SK-N-SH (cell line): Measurements from ENCODE around the gene MYH15. TPM values are rescaled to one million over a fixed set of nuclear protein-coding genes. Genes with fewer than 3 reads are reported as not detected.

ENCODE experiments used
- CTCF ChIA-PET: fragments of 300-600, 350-600 bp; formaldehyde crosslinking; extraction: SDS; loops from one replicate; lab custom pipeline; 2021; lab: Yijun Ruan, JAX
- POLR2A ChIA-PET: fragments of 350-600 bp; sonication (Branson Sonifier 250); formaldehyde crosslinking; extraction: SDS; loops from one replicate; lab custom pipeline; 2020; ENCODE audit warnings: antibody characterized with exemption, inconsistent platforms; lab: Yijun Ruan, JAX
- DNase-seq: peaks from one replicate; pipeline ENCODE4 v3.0.0; 2012
- H2AFZ ChIP-seq: fragments of 200-600 bp; sonication (generic); 2 replicates; pipeline ENCODE4 v1.8.1; 2016; ENCODE audit warnings: antibody characterized with exemption, mild to moderate bottlenecking, low read depth
- H3F3A ChIP-seq: fragments of 200-600 bp; sonication (generic); replicated peaks from 2 replicates; pipeline ENCODE3; 2016; ENCODE audit warnings: antibody characterized with exemption, mild to moderate bottlenecking; ENCODE audit not compliant: insufficient read depth
- H3K27ac ChIP-seq, 2 experiments: fragments of 200-500 bp in 1 of 2; fragments of 200-600 bp in 1 of 2; sonication (Bioruptor generic) in 1 of 2; sonication (generic), shearing (Covaris generic) in 1 of 2; 2 replicates each; pipeline versions ENCODE4 v1.5.1 to v1.6.1; 2014 to 2016; ENCODE audit warnings: low read depth in 2 of 2, inconsistent platforms in 1 of 2, low read length in 1 of 2, mild to moderate bottlenecking in 1 of 2, mixed read lengths in 1 of 2
- H3K27me3 ChIP-seq: fragments of 200-600 bp; sonication (generic), shearing (Covaris generic); 2 replicates; pipeline ENCODE4 v1.6.1; 2016; ENCODE audit warnings: mixed run types; ENCODE audit not compliant: insufficient read depth
- H3K36me3 ChIP-seq, 2 experiments: fragments of 200-500 bp in 1 of 2; fragments of 200-600 bp in 1 of 2; sonication (Bioruptor generic) in 1 of 2; sonication (generic) in 1 of 2; replicated peaks in 1 of 2; 2 replicates each; pipeline versions ENCODE3 to v1.5.1; 2014 to 2016; ENCODE audit warnings: low read length in 1 of 2, mild to moderate bottlenecking in 1 of 2; ENCODE audit not compliant: insufficient read depth in 2 of 2, control insufficient read depth in 1 of 2
- H3K4me1 ChIP-seq, 2 experiments: fragments of 200-500 bp in 1 of 2; fragments of 200-600 bp in 1 of 2; sonication (Bioruptor generic) in 1 of 2; sonication (generic), shearing (Covaris generic) in 1 of 2; 2 replicates each; pipeline versions ENCODE4 v1.5.1 to v1.6.1; 2014 to 2016; ENCODE audit warnings: low read depth in 1 of 2, low read length in 1 of 2, mixed run types in 1 of 2; ENCODE audit not compliant: insufficient read depth in 2 of 2, control insufficient read depth in 1 of 2
- H3K4me2 ChIP-seq: fragments of 200-600 bp; sonication (generic), shearing (Covaris generic); 2 replicates; pipeline ENCODE4 v1.6.1; 2017; ENCODE audit warnings: mixed run types
- H3K4me3 ChIP-seq, 2 experiments: fragments of 200-500 bp in 1 of 2; fragments of 200-600 bp in 1 of 2; sonication (Bioruptor generic) in 1 of 2; sonication (generic), shearing (Covaris generic) in 1 of 2; 2 replicates each; pipeline versions ENCODE4 v1.5.1 to v1.8.1; 2014 to 2016; ENCODE audit warnings: low read depth in 2 of 2, inconsistent platforms in 1 of 2, low read length in 1 of 2, mild to moderate bottlenecking in 1 of 2, mixed read lengths in 1 of 2, moderate library complexity in 1 of 2
- H3K79me2 ChIP-seq: fragments of 200-600 bp; sonication (generic); 2 replicates; pipeline ENCODE4 v1.8.1; 2017; ENCODE audit warnings: mild to moderate bottlenecking; ENCODE audit not compliant: insufficient read depth
- H3K9ac ChIP-seq: fragments of 200-600 bp; sonication (generic); 2 replicates; pipeline ENCODE4 v1.6.1; 2017; ENCODE audit warnings: mixed run types
- H3K9me2 ChIP-seq: fragments of 200-600 bp; sonication (generic); 2 replicates; pipeline ENCODE4 v1.6.1; 2017; ENCODE audit warnings: mixed run types
- H3K9me3 ChIP-seq: fragments of 200-600 bp; sonication (generic); 2 replicates; pipeline ENCODE4 v1.6.1; 2017; ENCODE audit warnings: mixed run types, mild to moderate bottlenecking, moderate library complexity
- H4K20me1 ChIP-seq: fragments of 200-600 bp; sonication (generic); 2 replicates; pipeline ENCODE4 v1.6.1; 2017; ENCODE audit warnings: mild to moderate bottlenecking, mixed run types; ENCODE audit not compliant: insufficient read depth
- CTCF ChIP-seq: fragments of 200-600 bp; sonication (generic); IDR thresholded peaks from 2 replicates; pipeline ENCODE4 v1.6.1; 2017; ENCODE audit warnings: antibody characterized with exemption, mild to moderate bottlenecking, moderate library complexity
- ELF1 ChIP-seq: IDR thresholded peaks from 2 replicates; pipeline ENCODE4 v1.4.0; 2012
- FOSL2 ChIP-seq: IDR thresholded peaks from 2 replicates; pipeline ENCODE4 v1.4.0; 2012; ENCODE audit warnings: low read depth, mild to moderate bottlenecking, moderate library complexity, borderline replicate concordance
- GATA2 ChIP-seq: sonication (generic); formaldehyde crosslinking; IDR thresholded peaks from 2 replicates; pipeline ENCODE4 v1.5.0; 2020; ENCODE audit warnings: mild to moderate bottlenecking, missing genetic modification reagents
- JUND ChIP-seq: IDR thresholded peaks from 2 replicates; pipeline ENCODE4 v1.4.0; 2012
- MXI1 ChIP-seq: IDR thresholded peaks from 2 replicates; pipeline ENCODE4 v1.6.1; 2012; ENCODE audit warnings: mild to moderate bottlenecking, low read depth, low read length, improper control_type of control experiment
- NRF1 ChIP-seq: IDR thresholded peaks from 2 replicates; pipeline ENCODE4 v1.6.1; 2012; ENCODE audit warnings: low read depth, mild to moderate bottlenecking, low read length
- RAD21 ChIP-seq: IDR thresholded peaks from 2 replicates; pipeline ENCODE4 v1.6.1; 2012; ENCODE audit warnings: mild to moderate bottlenecking, low read length
- REST ChIP-seq: IDR thresholded peaks from 2 replicates; pipeline ENCODE4 v1.6.1; 2012; ENCODE audit warnings: mild to moderate bottlenecking, low read depth, low read length, moderate library complexity
- RFX5 ChIP-seq: IDR thresholded peaks from 2 replicates; pipeline ENCODE4 v1.6.1; 2012; ENCODE audit warnings: mild to moderate bottlenecking, improper control_type of control experiment, low read length
- RXRA ChIP-seq: IDR thresholded peaks from 2 replicates; pipeline ENCODE4 v1.4.0; 2012; ENCODE audit warnings: low read depth, mild to moderate bottlenecking, borderline replicate concordance
- TEAD4 ChIP-seq: IDR thresholded peaks from 2 replicates; pipeline ENCODE4 v1.4.0; 2012; ENCODE audit warnings: mild to moderate bottlenecking, borderline replicate concordance; ENCODE audit not compliant: insufficient read depth
- USF1 ChIP-seq: IDR thresholded peaks from 2 replicates; pipeline ENCODE4 v1.4.0; 2012; ENCODE audit warnings: low read depth, borderline replicate concordance
- USF2 ChIP-seq: fragments of 150-350 bp; IDR thresholded peaks from 2 replicates; pipeline ENCODE4 v1.6.1; 2017; ENCODE audit warnings: antibody characterized with exemption, low read length, low read depth, borderline replicate concordance
- ZBTB33 ChIP-seq: IDR thresholded peaks from 2 replicates; pipeline ENCODE4 v1.4.0; 2012; ENCODE audit warnings: low read depth, borderline replicate concordance
- WGBS: methylation state at CpG from one replicate; pipeline ENCODE4 v1.1.6; 2017; ENCODE audit warnings: low lambda C conversion rate; 5-methylcytosine and 5-hydroxymethylcytosine counted together
- polyA plus RNA-seq, 3 experiments: library from polyadenylated mRNA; depleted of rRNA; stranded (reverse); fragments of >200 nt; gene quantifications; 2 replicates each; pipeline ENCODE4 v1.2.3, GENCODE V29; 2012
- TF ChIP-seq, protein P1 (sequence below): IDR thresholded peaks from 2 replicates; pipeline ENCODE4 v1.4.0; 2012; ENCODE audit warnings: low read depth

MYH15 gene
- polyA plus RNA-seq, 1 of the 3 experiments (the other 2 are of a cell fraction): 2.1 TPM

GRCh38 chr3:108409800-108410178 is 100.6 kb downstream of the MYH15 start:
- ChIA-PET POLR2A (no interaction called here), CTCF (interaction anchor here (1.1 to 1.4 kb wide), 4 partner anchors 9 to 257 kb away, joined by 3 read pairs; no protein-coding TSS in a partner anchor)
- H3K79me2 ChIP-seq: no peaks in the 10 kb centered on the region
- peaks cover under 1% of the 10 kb centered on the region for H3F3A ChIP-seq
- TF ChIP-seq NRF1: no peak
- H3K4me3 ChIP-seq: no peak overlapping the region
- H3K4me2 ChIP-seq: no peak overlapping the region
- H3K27me3 ChIP-seq: no peaks in the 10 kb centered on the region
- no peaks in the 10 kb centered on the region for H4K20me1 ChIP-seq
- H3K27ac ChIP-seq: no peak overlapping the region
- peaks cover 0 to under 1% of the 10 kb centered on the region in 2 experiments; a peak in 2 of 4 replicates for H3K4me1 ChIP-seq
- WGBS: 93% methylated on average over 4 of the region's 4 CpGs
- H3K9ac ChIP-seq: no peak overlapping the region
- H2AFZ ChIP-seq: no peak overlapping the region
- H3K36me3 ChIP-seq: no peaks in the 10 kb centered on the region
- no peaks in the 10 kb centered on the region for H3K9me3 ChIP-seq
- no peaks in the 10 kb centered on the region for H3K9me2 ChIP-seq
- no peak for DNase-seq

DNA sequence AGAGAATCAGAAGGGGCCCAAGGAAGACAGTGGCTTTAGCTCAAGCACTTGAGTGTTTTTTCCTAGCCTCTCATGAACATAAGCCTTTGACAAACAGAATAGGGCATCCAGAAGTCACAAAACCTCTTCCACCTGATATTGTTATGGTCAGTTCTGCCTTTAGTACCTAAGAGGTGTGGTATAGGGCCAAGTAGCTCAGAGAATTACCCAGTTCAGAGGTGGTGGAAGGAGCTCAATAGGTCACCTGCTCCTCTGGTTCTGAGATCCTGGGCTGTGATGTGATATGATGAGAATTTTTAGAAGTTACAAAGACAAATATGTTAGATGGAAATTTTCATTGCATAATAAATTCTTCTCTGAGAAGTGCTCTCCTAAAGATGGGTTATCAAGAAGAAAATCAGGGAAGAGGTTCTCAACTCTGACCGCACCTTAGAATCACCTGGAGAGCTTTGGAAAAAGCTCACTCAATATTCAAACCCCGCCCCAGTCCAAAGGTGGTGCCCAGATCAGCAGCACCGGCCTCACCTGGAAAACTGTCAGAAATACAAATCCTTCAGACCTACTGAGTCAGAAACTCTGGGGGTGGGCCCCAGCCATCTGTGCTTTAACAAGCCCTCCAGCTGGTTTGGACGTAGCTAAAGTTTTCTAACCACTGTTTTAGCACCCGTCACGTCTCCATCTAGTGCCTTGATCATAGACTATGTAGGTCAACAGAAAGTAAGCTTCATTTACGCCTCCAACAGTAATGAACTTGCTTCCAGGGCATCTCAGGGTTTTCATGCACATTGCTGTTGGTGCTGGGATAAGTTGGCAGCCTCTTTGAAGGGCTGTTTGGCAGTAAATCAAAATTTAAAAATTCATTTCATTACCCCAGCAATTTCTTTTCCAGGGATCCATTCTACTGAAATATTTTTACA is 101.3 kb downstream of the MYH15 start:
- H3K9me2 ChIP-seq: no peaks in the 10 kb centered on the region
- CTCF ChIA-PET: interaction anchor here (1.1 to 1.4 kb wide), 4 partner anchors 9 to 68 kb away, joined by 3 to 4 read pairs (median 3); no protein-coding TSS in a partner anchor
- peaks cover 4 to 7% of the 10 kb centered on the region in 2 experiments; a peak in 3 of 4 replicates for H3K4me1 ChIP-seq
- H3K9me3 ChIP-seq: no peaks in the 10 kb centered on the region
- no peaks in the 10 kb centered on the region for H3K79me2 ChIP-seq
- 95% methylated on average over 7 of the region's 7 CpGs for WGBS
- POLR2A ChIA-PET: no interaction called here
- H2AFZ ChIP-seq: no peak overlapping the region
- H3K9ac ChIP-seq: no peak overlapping the region
- H3K36me3 ChIP-seq: no peaks in the 10 kb centered on the region
- no peak overlapping the region for H3K27ac ChIP-seq
- DNase-seq: no peak
- H3F3A ChIP-seq: peaks cover 7% of the 10 kb centered on the region
- H3K4me3 ChIP-seq: no peak overlapping the region
- H3K27me3 ChIP-seq: no peaks in the 10 kb centered on the region
- no peaks in the 10 kb centered on the region for H4K20me1 ChIP-seq
- no peak overlapping the region for H3K4me2 ChIP-seq
- no peak for TF ChIP-seq TEAD4
- TF ChIP-seq JUND: no peak
- no peak for TF ChIP-seq RFX5
- no peak for TF ChIP-seq MXI1
- TF ChIP-seq ELF1: no peak
- no peak for TF ChIP-seq FOSL2
- TF ChIP-seq USF2: no peak
- TF ChIP-seq USF1: no peak
- no peak for TF ChIP-seq CTCF
- TF ChIP-seq GATA2 (CRISPR knock-in tag): no peak
- no peak for TF ChIP-seq RXRA
- no peak for TF ChIP-seq ZBTB33
- TF ChIP-seq RAD21: no peak
- TF ChIP-seq NRF1: no peak
- TF ChIP-seq, protein P1, sequence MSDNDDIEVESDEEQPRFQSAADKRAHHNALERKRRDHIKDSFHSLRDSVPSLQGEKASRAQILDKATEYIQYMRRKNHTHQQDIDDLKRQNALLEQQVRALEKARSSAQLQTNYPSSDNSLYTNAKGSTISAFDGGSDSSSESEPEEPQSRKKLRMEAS: no peak
- no peak for TF ChIP-seq REST
